HCEC 1CT (cell line): Measurements from ENCODE around the gene SNAP47.

Source experiments
- DNase-seq: peaks from one replicate; pipeline ENCODE4 v3.0.0-alpha.2; 2017

The SNAP47 gene

DNA sequence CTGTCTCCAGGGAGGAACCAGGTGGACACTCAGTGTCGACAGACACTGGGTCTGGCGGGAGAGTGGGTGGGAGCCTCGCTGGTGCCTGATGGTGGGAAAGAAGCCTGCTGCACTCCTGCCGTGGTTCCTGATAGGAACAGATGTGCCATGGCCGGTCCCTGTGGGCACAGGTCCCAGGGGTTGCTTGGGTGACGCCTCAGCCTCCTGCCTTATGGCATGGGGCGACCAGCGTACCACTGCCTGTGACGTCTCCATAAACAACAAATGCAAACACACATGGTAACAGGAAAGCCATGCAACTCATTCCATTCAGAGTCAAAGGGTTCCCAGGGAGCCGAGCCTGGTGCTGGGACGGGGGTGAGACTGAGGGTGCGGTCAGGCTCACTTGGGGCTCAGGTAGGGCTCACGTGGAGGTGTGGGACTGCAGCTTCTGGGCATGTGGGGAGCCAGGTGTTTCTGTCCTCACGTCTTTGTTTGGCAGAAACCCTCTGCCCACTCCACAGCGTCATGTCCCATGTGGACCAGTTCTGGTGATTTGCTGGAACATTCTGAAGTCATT is 34.8 kb downstream of the SNAP47 start:
- no peak for DNase-seq

DNA sequence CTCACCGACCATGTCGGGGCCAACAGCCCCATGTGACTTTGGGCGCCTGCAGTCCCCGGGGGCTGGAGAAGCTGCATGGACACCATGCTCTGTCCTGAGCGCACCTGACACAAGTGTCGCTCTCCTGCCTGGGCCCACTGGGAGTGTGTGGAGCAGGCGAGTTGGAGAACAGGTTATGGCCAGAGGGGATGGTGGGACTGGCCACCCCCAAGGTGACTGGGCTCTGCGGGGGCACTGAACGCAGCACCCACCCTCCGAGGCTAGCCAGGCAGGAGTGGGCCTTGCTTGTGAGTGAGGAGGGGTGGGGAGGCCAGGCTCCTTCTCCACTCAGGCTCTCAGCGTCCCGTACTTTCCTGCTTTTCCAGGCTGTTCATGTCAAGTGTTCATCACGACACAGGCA is 35.6 kb downstream of the SNAP47 start:
- no peak for DNase-seq

DNA sequence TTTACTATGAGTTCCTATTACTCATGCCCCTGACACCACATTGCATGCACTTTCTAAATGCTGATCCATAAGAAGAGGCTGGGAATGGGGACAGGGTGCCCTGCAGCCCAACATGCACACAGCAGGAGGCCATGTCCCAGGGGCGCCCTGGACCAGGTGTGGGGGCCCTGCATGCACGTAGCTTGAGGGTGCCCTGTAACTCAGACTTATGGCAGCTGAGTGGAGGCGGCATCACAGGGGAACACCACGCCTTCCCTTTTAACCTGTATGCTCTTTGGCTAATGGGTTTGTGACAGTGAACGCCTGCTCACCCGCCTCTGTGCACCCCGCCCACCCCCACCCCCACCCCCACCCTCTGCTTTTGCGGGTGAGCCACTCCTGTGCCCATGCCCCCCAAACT is 36.1 kb downstream of the SNAP47 start:
- no peak for DNase-seq

DNA sequence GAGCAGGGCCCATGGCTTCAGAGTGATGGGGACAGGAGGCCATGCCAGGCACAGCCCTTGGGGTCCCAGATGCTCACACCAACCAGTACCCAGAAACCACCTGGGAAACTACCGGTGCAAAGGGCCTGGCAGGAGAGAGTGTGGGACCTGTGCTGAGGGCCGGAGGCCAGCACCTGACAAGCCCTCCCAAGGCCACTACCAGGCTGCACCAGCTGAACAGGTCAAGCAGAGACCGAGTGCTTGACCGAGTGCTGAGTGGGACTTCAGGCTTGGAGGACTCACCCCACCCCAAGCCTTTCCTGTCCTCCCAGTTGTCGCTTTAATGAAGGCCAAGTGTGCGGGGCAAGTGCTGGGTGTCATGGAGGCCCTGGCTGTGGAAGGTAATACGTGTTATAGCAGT is 36.5 kb downstream of the SNAP47 start:
- DNase-seq: no peak

DNA sequence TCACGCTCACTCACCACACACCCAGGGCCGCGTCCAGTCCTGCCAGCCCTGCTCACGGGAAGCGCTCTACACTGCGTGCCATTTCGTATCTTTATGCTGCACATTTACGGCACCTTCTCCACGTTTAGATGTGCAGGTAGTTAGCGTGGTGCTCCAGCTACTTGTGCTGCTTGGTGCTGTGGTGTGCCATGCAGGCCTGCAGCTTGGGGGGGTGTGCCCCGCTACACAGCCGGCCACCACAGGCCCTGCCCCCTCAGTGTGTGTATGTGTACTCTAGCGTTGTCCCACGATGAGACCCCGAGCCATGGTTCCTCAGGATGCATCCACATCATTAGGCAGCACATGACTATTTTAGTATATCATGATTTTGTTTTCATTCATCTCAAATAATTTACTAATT is 38.3 kb downstream of the SNAP47 start:
- no peak for DNase-seq

DNA sequence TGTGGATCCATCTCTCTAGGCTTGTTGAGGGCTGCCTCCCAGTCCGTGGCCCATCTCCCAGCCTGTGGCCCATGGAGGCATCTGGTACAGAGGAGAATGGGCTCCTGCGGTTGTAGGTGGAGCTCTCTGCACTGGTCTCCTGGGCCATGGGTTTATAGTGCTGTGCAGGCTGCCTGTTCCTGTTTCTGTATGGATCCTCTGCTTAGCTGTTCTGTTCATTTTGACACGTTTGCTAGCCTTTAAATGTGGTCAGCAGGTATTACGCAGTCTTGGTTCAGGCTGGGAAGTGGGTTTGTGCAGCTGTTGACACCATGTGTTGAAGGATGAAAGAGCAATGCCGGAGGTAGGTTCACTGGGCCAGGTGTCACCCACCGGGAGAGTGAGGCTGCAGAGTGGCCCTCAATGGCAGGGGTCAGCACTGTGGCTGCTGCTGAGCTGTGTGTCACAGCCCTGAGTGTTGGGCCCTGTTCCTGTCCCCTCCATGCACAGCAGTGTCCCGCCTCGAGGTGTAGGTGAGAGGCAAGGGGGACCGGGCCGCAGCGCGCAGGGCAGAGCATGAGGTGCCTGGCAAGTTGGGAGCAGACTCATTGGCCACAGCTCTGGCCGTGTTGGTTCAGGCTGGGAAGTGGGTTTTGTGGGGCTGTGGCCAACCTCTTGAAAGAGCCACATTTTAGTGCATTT is 39.0 kb downstream of the SNAP47 start:
- no peak for DNase-seq

DNA sequence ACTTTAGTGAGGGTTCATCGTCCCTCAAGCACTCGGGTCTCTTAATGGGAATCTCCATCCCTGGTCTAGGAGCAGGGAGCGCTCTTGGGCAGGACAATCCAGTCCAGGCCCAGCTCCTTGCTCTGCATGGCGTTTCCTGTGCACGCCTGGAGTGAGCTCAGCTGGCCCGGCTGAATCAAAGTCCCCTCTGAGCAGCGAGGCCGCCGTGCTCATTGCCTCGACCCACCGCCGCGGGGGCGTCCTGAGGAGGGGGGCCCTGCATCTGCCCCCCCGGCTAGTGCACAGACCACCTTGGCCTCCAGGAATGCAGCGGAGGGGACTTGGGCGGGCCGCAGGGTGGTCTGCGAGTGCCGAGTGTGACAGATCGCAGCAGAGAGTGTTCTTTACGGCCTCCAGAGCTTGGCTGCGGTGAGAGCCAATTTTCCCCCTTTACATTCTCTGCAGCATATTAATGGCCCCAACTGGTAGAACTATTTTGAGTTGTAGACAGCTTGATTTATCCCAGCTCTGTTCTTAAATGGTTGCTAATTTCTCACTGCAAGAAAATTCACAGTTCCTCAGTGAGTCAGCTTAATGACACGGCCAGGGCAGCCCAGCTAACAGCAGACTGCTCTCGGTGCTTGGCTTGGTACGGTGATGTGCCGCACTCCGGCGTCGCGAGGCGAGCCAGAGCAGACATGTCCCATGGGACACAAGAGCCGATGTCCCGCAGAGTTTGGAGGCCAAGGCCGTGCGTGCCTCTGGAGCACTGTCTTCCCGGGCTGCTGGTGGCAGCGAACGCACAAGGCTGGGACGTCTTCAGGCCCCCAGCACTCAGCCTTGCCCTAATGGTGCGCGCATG is 39.8 kb downstream of the SNAP47 start:
- DNase-seq: no peak

DNA sequence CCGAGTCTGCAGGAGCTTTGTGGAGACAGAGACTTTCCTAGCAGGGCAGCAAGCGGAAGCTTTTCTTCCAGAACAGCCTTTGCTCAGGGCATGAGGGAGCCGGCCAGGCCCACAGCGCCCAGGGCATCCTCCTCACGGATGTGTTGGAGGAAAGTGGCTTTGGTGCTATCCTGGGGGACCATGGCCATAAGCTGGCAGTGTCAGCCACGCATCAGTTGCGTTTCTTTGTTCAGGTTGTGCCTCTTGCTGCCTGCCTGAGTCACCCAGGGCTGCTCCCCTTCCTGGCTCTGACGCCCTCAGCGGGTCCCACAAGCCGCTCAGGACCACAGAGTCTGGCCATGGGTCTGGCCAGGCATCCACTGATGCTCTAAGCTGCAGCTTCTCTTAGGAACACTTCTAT is 40.6 kb downstream of the SNAP47 start:
- no peak for DNase-seq

DNA sequence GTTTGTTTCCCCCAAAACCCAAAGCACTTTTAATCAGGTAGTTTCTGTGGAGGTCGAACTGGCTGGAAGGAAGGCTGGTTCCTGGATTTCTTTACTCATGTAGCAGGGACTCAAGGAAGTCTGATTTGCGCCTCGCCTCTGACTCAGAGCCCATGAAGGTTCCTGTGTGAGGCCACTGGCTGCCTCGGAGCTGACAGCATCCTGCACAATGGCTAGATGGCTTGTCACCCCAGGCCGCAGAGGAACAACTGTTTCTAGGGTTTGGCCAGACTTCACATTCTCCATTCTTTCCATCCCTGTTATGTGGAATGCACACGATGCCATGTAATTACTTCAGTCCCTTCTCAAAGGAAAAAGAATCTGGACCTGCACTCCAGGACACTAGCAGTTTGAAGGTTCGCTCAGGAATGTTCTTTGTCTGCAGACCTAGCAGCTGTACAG is 41.1 kb downstream of the SNAP47 start:
- no peak for DNase-seq

DNA sequence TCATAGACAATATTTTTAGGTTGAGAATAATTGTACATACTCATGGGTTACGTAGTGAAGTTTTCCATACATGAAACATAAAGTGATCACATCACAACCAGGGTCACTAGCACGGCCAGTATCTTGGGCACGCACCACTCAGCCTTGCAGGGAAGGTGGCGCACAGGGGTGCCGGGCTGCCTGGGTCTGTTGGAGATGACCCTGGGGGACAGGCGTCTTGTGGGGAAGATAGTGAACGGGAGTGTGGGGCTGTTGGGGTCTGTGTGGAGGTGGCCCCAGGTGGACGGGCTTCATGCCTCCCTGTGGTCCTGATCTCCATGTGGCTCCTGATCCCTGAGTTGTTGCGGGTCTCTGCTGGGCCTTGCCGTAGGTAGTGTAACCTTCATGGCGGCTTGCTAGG is 41.9 kb downstream of the SNAP47 start:
- no peak for DNase-seq

DNA sequence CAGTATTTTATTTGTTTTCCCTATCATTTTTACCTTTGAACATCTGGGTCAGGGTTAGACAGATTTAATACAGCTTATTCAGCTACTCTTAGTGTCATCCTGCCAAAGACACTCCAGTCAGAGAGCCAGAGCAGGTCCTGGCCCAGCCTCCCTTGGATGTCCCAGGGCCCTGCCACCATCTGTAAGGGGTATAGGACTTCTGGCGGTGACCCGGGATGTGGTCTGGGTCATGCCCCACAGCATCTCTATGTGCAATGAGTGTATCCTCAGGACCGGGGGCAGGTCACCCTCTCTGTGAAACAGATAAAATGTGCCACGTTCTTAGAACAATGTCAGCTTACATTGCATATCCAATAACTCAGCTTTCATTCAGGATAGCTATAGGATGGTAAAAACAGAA is 42.4 kb downstream of the SNAP47 start:
- DNase-seq: no peak

DNA sequence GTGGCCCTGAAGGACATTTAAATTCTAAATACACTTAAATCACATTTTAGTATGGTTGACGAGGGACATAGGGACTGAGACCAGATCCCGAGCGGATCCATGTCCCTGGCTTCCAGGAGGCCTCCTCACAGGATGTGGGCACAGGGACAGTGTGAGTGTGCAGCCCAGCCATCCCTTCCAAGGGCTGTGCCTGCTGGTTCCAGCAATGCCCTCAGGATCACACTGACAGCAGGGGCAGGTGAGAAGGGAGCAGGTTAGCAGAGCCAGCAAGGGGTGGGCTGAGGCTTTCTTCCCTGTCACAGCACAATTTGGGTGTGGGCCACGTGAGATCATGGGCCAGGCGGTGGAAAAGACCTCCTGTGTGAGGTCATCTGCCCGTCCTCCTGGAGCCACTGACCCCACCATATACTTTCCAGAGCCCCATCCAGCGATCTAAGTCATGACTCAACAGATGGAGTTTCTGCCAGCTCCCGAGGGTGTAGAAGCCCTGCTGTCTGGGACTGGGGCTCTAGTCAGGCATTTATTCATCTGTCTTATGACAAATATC is 43.2 kb downstream of the SNAP47 start:
- DNase-seq: no peak

DNA sequence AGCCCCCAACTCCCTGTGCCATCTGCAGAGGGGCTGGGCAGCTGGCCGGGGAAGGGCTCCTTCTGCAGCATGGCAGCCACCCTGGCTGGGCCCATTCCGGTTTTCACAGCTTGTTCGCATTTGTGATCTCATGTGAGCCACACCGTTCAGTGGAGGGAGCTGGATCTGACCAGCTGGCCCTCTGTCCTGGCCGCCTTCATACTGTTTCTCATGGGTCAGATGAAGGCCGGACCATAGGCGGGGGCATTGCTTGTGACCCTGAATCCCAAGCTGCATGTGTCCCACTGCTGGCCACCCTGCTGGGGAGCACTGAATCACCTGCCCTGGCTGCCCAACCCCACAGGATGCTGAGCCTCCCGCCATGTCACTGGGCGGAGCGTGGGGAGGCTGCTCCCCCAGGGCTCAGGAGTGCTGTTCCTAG is 43.8 kb downstream of the SNAP47 start:
- no peak for DNase-seq

DNA sequence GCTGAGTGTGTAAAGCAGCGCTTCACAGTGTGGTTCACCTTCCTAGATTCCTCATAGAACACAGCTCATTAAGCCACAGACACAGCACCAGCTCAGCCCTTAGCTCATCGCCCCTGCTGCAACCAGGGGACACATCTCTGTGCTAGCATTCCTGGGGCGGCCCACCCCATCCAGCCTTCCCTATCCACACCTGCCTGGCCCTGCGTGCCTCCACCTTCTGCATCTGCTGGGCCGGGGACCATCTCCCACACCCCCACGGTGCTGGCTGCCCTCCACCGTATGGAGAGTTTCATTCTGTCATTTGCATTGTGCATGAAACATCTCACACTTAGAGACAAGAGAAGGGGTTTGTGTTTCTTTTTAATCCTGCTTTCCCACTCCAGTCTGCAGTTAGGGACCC is 44.5 kb downstream of the SNAP47 start:
- DNase-seq: no peak

DNA sequence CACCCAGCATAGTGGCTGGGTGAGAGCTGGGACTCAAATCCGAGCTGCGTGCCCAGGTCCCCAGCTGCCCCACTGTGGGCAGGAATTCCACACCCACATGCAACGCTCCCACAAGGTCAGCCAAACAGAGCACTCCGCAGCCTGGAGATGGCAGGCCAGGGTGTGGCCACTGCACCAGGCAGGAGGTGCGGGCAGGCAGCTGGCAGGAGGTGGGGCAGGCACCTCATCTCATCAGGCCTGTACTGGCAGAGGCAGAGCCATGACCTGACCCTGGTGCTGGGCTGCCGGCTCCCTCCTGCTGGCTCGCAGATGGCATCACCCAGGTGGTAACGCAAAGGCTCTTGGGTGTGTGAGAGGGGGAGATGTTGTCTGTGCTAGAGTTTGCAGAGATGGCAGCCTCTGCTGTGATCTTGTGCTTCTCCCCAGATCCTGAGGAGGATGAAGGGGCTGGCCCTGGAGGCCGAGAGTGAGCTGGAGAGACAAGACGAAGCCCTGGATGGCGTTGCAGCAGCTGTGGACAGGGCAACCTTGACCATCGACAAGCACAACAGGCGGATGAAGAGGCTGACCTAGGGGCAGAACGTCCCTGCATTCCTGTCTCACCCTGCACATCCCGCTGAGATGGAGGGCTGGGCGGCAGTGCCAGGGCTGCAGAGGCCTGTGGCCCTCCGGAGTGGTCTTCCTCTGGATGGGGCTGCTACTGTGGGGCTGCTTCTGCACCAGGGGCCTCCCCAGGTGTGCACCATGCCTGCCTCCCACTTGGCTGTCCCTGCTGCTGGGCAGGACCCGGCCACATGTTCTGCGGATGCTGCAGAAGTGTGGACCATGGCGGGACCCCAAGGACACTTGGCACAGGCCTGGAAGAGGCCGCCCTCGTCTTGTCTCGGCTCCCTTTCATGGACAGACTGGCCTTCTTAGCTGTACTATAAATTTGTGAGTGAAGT is 45.1 kb downstream of the SNAP47 start:
- DNase-seq: no peak

DNA sequence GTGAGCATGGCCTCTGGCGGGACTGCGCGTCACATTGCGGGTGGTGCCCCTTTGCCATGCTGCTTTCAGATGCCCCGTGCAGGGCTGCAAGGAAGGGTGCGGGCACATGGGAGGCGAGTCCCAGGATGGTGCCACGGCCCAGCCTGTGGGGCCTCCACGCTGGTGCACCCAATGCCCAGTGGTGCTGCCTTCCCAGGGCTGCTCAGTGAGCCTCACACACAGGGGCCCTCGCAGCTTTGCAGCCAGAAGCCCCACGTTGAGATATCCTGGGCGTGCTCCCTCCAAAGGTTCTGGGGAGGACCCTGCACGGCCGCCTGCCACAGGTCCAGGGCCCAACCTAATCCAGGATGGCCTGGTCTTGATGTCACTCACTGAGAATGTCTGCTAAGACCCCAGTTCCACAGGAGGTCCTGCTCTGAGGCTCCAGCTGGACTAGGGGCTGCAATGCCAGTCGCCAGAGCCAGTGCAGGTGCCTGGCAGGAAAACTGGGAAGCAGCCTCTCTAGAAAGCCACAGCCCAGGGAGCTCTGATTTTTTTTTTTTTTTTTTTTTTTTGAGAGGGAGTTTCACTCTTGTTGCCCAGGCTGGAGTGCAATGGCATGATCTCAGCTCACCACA is 46.2 kb downstream of the SNAP47 start:
- DNase-seq: no peak

DNA sequence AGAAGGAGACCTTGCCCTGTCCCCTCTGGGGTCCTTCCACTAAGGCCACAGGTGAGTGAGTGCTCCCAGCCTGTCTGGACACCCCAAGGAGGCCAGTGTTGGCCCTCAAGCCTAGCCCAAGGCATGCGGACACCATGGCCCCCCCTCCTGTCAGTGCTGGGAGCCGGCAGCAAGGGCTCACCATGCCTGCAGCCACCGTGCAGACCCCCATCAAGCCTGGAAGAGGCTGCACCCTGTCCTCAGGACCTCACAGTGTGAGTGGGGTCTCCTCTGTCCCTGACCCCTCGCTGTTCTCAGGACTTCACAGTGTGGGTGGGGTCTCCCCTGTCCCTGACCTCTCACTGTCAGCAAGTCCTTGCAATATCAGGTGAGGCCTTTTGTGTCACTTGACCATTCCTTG is 47.0 kb downstream of the SNAP47 start:
- DNase-seq: no peak

DNA sequence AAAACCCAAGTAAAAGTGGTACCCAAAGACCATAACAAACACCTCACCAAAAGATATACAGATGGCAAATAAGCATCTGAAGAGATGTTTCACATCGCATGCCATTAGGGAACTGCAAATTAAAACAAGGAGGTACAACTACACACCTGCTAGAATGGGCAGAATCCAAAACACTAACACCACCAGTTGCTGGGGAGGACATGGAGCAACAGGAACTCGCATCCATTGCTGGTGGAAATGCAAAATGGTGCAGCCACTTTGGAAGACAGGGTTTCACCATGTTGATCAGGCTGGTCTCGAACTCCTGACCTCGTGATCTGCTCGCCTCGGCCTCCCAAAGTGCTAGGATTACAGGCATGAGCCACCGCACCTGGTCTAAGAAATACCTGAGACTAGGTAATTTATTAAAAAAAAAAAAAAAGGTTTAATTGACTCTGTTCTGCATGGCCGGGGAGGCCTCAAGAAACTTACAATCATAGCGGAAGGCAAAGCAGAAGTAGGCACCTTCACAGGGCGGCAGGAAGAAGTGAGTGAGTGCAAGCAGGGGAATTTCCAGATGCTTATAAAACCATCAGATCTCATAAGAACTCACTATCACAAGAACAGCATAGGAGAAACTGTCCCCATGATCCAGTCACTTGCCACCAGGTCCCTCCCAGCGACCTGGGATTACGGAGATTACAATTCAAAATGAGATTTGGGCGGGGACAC is 50.0 kb downstream of the SNAP47 start:
- DNase-seq: no peak

DNA sequence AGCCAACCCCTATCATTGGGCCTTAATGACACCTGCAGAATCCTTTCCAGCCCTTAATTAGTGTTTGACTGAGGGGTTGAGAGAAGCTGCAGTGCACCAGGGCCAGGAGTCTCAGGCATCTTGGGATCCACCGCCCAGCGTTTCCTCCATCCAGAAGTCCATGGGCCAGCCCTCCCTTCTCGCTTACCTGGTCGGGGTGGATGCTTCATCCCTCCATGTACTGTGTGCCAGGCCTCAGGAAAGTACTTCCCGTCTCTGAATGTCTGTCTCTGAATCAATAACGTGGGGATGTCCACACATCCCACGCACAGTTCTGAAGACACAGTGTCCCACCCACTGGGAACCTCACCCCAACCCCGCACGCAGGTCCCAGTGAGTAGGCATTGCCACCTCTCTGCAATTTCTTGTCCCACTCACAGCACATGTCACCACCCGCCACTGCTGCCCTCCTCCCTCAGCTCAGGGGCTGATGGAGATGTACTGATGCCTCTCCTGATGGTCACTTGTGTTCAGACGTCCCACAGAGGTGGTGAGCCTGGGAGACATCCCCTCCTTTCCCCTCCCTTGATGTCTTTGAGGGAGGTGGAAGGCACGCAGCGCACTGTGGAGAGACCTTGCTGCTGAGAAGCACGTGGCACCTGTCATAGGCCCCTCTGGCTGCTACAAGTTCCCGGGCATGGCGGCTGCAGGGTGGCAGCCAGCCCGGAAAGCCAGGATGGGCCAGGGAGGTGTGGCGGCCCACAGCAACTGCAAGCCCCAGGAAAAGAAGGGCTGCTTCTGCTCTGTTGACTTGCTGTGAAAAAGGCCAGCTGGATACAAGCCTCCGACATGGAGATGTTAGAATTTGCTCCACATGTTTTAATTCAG is 50.8 kb downstream of the SNAP47 start:
- no peak for DNase-seq

DNA sequence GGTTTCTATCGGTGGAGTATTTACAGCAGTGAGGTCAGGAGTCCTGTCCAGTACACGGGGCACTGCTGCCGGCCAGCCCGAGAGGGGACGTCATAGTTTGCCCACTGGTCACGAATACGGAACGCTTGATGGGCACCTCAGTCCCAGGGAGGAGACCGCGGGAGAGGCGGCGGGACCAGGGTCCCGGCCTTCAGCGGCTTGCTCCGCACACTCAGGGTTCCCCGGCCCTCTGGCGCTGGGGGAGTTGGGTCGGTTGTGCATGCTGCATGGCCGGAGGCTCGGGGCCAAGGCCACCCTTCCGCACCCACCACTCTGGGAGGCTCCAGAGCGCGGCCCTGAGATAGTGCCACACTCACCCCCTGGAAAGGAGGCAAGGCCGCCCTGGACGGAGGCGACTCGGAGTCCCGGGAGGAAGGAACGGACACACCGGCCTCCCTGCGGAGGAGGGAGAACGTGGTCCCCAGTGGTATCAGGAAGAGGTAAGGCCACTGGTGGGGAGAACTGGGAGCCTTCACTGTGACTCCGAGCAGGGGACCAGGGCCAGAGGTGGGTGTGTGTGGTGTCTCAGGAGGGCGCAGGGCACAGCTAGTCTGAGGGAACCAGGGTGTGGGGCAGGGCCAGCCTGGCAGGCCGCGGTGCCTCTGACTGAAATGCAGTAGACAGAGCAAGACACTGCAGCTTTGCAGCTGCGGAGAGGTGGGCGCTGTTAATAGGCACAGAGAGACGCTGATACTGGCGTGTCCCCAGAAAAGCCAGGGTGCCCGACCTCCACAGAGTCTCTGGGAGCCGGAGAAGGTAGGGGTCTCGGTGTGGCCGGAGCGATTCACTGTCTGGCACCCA is 51.7 kb downstream of the SNAP47 start:
- DNase-seq: no peak
